Esophagus muscularis mucosa (tissue), 4 donors: Measurements from ENCODE around the gene SORCS2.

Experiments used
- EP300 ChIP-seq: sonication (generic); formaldehyde crosslinking; IDR thresholded peaks from one replicate; pipeline ENCODE4 v1.6.1; 2017; ENCODE audit warnings: antibody characterized with exemption
- POLR2A ChIP-seq: fragments of 450-650 bp; IDR thresholded peaks from one replicate; pipeline ENCODE4 v1.6.1; 2017; ENCODE audit warnings: antibody characterized with exemption, moderate library complexity, mild to moderate bottlenecking, low read depth
- TF ChIP-seq, protein P1 (sequence below), 3 experiments: fragments of 200-600 bp in 2 of 3; fragments of 450-650 bp in 1 of 3; sonication (generic) in 2 of 3; IDR thresholded peaks; one replicate each; pipeline ENCODE4 v1.5.1; 2017 to 2019; ENCODE audit warnings: antibody characterized with exemption in 3 of 3, mild to moderate bottlenecking in 2 of 3, moderate library complexity in 1 of 3

DNA sequence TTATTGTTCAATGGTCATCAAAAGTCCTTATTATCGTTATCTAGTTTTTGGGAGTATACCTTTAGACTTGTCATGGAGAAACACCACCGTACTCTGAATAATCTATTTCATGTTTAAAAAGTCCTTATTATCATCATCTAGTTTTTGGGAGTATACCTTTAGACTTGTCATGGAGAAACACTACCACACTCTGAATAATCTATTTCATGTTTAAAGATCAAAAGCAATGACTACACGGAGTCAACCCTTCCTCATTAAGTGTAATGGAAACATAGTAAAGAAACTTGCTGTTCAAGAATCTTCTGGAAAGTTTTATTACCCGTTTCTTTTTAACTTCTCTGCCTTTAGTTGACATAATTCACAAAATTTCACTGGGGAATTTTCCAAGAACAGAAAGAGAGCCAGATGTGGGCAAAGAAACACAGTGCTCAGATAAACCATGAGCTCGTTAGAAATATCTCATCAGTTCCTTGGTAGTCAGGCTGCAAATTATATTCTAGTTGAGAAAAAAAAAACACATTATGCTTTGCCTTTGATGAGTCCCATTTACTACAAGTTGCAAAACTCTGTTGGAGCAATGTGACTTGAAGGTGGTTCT lies 588.5 kb downstream of the SORCS2 start:
- TF ChIP-seq, protein P1, sequence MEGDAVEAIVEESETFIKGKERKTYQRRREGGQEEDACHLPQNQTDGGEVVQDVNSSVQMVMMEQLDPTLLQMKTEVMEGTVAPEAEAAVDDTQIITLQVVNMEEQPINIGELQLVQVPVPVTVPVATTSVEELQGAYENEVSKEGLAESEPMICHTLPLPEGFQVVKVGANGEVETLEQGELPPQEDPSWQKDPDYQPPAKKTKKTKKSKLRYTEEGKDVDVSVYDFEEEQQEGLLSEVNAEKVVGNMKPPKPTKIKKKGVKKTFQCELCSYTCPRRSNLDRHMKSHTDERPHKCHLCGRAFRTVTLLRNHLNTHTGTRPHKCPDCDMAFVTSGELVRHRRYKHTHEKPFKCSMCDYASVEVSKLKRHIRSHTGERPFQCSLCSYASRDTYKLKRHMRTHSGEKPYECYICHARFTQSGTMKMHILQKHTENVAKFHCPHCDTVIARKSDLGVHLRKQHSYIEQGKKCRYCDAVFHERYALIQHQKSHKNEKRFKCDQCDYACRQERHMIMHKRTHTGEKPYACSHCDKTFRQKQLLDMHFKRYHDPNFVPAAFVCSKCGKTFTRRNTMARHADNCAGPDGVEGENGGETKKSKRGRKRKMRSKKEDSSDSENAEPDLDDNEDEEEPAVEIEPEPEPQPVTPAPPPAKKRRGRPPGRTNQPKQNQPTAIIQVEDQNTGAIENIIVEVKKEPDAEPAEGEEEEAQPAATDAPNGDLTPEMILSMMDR (IDR thresholded peaks at IDR 0.05): no peak
- TF ChIP-seq POLR2A (no peak), EP300 (no peak)
